HG02763 (cell line): ENCODE measurements around the gene CBFA2T3.
A peak's percentile ranks its signal among the peaks of the same experiment; 100 is the strongest.

Source experiments
- ATAC-seq: cut with Tn5 transposase; IDR thresholded peaks from one replicate; pipeline ENCODE4 v1.9.1; 2021; ENCODE audit warnings: mild to moderate bottlenecking, moderate library complexity; ENCODE audit not compliant: unreplicated experiment

Gene CBFA2T3

GRCh38 chr16:88865310-88865709 is 111.7 kb downstream of the CBFA2T3 start:
- ATAC-seq: no peak

DNA sequence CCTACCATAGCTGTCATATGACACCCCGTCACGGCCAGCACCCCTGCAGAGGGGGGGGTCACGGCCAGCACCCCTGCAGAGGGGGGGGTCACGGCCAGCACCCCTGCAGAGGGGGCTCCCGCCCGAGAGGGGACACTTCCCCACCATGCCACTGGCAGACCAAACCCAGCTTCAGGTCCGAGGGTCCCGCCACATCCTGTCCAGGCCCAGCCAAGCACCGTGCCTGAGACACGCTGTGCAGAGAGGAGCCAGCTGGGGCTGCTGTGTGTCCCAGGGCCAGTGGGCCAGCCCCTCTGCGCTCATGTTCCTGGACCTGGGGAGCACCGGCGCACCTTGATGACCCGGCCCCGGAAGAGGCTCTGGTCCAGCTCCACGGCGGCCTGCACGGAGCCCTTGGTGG is 112.5 kb downstream of the CBFA2T3 start:
- ATAC-seq: no peak

DNA sequence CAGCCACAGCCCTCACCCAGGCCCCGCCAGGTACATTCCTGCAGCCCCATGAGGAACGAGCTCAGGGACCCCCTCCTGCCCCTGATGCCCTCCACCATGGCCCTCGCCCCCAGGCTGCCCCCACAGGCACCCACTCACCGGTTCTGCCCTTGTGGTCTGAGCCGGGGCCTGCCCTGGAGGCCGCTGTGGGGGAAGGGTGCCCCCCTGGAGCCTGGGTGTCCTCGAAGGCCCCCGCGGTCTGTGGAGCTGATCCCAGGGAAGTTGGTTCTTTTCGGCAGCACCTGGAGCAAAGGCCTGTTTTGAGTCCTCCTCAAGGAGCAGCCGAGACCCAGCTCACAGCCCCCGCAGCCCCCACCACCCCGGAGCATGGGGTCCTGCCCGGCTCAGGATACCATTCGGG is 112.9 kb downstream of the CBFA2T3 start:
- ATAC-seq: no peak

DNA sequence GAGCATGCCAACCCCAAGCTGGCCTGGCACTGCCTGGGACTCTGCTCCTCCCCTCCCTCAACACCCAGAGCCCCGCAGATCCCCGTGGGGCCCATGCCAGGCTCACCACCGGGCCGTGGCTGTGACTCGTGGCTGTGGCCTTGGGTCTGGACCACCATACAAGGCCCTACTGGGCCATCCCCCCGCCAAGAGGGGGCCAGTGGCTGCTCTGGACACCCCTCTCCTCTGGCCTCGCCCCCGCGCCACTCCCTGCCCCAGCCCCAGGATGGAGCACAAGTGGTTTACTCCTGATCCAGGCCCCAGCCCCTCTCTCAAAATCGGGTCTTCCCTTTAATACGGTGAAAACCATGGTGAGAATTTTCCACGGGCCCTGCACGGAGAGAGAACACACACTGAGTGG is 113.6 kb downstream of the CBFA2T3 start:
- ATAC-seq: no peak

DNA sequence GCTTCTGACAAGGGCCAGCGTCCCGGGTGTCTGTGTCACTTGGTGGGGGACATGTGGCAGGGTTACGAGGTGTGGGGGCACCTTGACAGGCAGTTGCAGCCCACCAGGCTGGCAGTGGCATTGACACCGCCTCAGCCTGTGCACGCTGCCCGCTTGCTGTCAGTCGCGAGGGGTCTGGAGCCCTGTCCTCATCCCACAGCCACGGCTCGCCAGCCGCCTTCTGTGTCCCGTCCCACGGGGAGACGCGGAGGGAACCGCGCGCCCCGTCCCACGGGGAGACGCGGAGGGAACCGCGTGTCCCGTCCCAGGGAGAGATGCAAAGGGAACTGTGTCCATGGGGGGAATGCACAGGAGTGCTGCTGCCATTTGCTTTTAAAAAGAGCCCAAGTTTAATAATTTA is 114.0 kb downstream of the CBFA2T3 start:
- no peak for ATAC-seq

DNA sequence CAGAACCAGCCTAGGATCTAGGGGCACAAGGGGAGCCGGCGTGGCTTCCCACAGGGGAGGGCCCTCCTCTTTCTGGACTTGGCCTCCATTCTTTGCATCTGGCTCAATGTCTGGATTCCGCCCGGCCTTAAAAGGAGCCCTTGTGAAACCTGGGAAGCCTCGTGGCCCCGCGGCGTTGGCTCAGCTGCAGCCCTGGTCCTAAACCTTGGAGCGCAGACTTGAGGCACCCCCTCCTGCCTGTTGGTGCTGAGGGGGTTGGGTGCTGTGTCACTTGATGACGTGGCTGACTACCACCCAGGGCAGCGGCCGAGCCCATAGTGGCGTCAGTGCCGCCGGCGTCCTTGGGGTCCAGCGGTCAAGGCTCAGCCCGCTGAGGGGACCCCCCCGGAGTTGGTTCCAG is 115.6 kb downstream of the CBFA2T3 start:
- no peak for ATAC-seq

DNA sequence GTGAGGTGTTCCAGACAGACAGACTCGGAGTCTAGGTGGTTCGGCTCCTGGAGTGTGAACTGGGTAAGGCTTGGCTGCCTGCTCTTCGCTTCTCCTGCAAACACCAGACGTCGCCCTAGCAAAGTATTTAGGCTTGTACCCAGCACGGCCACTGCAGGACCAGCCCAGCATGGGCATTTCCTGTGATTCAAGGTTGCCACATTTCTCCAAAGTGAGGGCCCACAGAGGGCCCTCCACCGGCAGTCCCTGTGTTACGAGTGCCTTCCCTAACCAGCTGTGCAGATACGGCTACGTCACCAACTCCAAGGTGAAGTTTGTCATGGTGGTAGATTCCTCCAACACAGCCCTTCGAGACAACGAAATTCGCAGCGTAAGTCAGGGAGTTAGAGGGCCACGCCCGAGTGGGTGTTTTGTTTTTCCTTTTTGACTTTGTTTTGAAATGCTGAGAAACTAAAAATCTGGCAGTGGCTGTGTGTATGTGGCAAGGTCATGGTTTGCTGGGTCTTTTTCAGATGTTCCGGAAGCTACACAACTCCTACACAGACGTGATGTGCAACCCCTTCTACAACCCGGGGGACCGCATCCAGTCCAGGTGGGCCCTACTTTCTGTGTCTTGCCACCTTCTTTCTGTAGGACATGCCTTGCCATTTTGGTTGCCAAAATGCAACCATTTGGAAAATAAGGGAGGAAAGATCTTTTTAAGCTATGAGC is 117.5 kb downstream of the CBFA2T3 start:
- no peak for ATAC-seq

- no peak for ATAC-seq
Observed at GRCh38 chr16:88857728-88858339, 119.2 kb downstream of the CBFA2T3 start.

DNA sequence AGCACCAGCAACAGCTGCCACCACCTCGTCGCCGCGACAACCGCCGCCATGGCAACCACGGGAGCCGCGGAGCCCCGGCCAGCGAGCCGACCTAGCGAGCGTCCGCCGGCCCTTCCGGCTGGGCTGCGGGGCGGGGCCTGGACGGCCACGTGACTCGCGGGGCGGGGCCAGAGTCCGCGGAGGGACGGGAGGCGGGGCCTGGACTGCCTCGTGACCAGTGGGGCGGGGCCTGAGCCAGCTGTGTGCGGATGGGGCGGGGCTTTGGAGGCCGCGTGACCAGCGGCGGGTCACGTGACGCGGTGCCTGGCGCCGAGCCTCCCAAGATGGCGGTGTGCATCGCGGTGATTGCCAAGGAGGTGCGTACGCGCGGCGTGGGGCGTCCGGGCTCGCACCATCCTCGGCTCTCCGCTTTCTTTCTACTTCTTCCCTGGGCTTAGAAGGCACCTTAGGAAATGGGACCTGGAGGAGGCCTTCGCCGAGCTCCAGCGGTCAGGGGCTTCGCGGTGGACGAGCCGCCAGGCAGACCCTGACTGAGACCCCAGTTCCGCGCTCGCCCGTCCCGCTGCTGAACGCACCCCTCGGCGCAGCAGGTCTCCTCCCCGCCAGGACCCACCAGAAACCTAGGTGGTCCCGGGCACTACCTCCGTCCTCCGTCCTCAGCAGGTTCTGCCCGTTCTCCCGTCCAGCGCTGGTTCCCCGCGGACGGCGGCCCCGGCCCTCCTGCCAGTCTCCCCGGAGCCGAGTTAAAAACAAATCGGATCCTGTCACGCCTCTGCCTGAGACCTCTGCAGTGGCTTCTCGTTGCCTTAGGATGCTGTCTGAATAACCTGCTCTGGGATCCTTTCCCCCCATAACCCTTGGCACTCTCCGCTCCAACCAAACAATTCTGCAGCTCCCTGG is 119.9 kb downstream of the CBFA2T3 start, which contains the start of the genes GALNS and TRAPPC2L:
Gene GALNS (minus strand): TSS at position 120 of the 900 bp plus-strand sequence. CDS start 70 bp downstream, at position 50.
Gene TRAPPC2L (plus strand): TSS at position 300 of the 900 bp plus-strand sequence. CDS start 24 bp downstream, at position 324.
- peak; percentile 83 for ATAC-seq

DNA sequence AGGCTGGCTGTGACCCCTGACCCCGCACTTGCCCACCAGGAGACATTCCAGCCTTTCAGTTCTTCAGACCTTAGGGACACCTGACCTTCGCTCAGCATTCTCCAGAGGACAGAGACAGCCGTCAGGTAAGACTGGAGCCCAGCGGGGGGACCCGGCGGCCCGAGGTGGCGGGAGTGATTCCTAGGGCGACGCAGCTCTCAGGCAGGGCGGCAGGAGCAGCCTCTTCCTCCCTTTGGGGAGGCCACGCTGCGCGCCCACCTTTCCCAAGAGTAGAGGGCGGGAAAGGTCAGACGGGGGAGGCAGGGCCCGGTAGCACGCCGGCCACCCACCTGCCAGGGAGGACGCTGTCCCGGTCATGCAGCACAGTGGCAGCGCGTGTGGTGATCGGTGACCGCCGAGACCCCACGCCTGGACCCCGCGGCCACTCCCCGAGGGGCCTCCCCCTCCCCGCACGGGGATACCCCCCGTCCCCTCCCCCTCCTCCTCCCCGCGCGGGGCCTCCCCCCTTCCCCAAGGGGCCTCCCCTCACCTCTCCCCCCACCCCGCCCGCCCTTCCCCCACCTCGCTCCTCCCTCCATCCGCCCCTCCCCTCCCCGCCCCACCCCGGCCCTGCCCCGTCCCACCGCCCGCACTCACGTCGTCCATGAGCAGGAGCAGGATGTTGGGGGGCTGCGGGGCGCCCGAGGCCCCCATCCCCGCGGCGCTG is 120.7 kb downstream of the CBFA2T3 start:
- peak; percentile 3 for ATAC-seq

DNA sequence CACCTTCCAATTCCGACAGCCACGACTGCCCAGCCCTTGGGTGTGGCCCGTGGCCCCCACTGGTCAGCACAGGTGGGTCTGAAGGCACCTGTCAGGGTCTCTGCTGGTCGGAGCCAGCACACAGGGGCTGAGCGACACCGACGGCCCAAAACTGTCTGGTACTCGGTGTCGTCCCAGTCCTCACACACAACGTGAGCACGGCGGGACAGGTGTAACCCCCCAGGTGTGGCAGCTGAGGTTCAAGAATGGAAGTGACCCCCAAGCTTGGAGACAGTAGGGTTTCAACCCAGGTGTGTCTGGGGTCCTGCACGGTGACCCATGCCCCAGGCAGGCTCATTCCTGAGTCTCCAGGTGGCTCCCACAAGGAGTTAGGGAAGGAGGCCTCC is 121.3 kb downstream of the CBFA2T3 start:
- no peak for ATAC-seq

DNA sequence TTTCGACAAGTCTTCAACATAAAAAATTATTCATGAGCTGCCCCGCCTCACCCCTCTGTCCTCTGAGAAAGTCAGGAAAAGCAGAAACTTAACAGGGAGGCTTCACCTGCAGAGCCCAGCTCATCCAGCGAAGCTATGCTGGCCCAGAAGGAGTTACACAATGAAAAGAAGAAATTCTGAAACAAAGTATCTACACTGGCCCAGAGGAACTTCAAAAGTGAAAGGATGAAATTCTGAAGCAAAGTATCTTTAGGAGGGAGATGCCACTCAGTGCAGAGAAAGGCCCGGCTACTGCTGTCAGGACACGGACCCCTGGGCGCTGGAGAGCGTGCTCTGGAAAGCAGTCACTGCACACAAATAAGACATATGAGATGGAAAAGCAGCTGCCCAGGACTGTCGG is 121.8 kb downstream of the CBFA2T3 start:
- no peak for ATAC-seq

- no peak for ATAC-seq
Observed at GRCh38 chr16:88854306-88855111, 122.5 kb downstream of the CBFA2T3 start.

DNA sequence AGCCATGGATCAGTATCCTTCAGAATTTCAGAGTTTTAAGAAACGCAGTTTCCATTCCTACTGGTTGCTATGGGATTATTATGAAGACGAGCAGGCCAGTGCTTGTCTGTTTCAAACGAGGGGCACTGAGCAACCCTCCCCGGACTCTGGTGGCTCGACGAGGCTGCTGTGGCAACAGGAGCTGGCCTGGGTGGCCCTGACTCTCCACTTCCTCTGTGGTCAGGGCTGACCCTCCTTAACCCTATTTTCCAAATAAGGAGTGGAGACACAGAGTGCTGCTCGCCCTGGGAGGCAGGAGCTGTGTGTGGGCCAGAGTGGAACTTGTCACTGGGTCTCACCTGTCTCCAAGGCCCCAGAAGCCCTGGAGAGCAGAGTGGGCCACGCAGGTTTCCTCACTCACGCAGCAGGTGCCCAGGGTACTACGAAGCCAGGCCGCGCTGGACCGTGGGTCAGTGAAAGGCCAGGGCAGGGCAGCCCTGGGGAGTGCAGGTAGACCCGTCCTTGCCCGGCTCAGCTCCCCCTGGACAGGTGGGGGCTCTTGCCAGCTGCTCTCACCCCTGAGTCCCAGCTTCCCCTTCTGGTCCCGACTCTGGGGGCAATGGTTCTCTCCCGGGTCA is 123.6 kb downstream of the CBFA2T3 start:
- no peak for ATAC-seq

DNA sequence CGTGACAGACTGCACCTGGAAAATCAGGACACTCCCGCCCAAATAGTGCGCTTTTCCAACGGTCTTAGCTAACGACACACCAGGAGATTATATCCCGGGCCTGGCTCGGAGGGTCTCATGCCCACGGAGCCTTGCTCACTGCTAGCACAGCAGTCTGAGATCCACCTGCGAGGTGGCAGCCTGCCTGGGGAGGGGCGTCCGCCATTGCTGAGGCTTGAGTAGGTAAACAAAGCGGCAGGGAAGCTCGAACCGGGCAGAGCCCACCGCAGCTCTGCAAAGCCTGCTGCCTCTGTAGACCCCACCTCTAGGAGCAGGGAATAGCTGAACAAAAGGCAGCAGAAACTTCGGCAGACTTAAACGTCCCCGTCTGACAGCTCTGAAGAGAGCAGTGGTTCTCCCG is 125.4 kb downstream of the CBFA2T3 start:
- no peak for ATAC-seq

DNA sequence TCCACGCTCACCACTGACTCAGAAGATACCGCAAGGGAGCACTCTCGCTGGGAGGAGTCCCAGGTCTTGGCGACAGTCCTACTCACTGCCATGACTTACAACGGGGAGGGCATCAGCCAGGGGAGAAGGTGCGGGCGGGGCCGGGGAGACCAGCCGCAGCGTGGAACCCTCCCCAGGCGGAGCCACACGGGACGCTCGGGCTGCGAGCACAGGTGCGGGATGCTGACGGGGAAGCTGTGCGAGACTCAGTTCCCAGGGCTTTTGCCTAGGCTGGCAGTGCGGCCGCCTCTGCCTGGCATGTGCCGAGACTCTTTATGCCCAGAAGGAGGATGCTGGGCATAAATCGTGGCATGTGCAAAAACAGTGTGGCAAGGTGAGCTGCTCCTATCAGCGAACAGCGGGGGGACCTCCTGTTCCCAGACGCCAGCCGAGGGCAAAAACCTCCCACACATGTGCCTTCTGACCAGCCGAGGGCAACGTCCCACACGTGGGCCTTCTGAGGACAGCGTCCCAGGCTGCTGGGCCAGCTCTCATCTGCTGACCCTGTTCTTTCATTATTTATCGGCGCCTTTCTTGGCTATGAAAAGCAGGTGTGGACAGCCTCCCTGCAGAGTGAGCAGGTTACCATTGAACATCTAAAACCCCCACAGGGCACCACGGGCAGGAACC is 126.3 kb downstream of the CBFA2T3 start:
- no peak for ATAC-seq

GRCh38 chr16:88848557-88848956 is 128.4 kb downstream of the CBFA2T3 start:
- no peak for ATAC-seq

DNA sequence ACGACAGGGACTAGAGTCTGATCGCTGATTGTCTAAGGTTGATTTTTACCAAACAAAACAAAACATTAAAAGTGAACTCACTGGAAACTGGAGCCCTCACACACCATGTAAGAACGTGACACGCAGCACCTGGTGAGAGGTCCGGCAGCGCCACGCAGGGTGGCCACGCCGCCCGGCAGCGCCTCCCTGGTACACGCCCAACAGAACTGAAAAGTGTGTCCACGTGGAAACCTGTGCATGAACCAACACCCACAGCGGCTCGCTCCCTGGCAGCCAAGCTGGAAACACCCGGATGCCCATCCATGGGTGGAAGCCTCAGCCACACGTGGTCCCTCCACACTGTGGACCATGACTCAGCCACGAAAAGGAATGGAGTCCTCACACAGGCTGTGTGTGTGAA is 129.4 kb downstream of the CBFA2T3 start:
- ATAC-seq: no peak

- no peak for ATAC-seq
Observed at GRCh38 chr16:88846088-88846487, 130.9 kb downstream of the CBFA2T3 start.
